Stimulated activated CD8-positive, alpha-beta memory T cell treated with anti-CD3 and anti-CD28 coated beads, Interleukin-12 subunit alpha, Interleukin-12 subunit beta, amount 100 ng/mL, for 1 hour (primary cell): Measurements from ENCODE around the gene GAB1.

Experiments used
- DNase-seq: peaks from one replicate; pipeline ENCODE4 v3.0.0-alpha.2; 2020; ENCODE audit warnings: low read depth

GAB1 gene

GRCh38 chr4:143417679-143418403 is 81.2 kb downstream of the GAB1 start:
- DNase-seq: no peak

GRCh38 chr4:143420227-143420626 is 83.6 kb downstream of the GAB1 start:
- no peak for DNase-seq

GRCh38 chr4:143421609-143422008 is 84.9 kb downstream of the GAB1 start:
- no peak for DNase-seq

- no peak for DNase-seq
Observed at GRCh38 chr4:143424276-143424675, 87.6 kb downstream of the GAB1 start.

- no peak for DNase-seq
Observed at GRCh38 chr4:143431526-143432257, 95.0 kb downstream of the GAB1 start.

- DNase-seq: no peak
Observed at GRCh38 chr4:143432258-143432591, 95.5 kb downstream of the GAB1 start.

GRCh38 chr4:143433231-143433630 is 96.6 kb downstream of the GAB1 start:
- no peak for DNase-seq

- no peak for DNase-seq
Observed at GRCh38 chr4:143435955-143436354, 99.3 kb downstream of the GAB1 start.

- no peak for DNase-seq
Observed at GRCh38 chr4:143437476-143437875, 100.8 kb downstream of the GAB1 start.

- DNase-seq: no peak
Observed at GRCh38 chr4:143437937-143438336, 101.3 kb downstream of the GAB1 start.

- DNase-seq: no peak
Observed at GRCh38 chr4:143438710-143439109, 102.0 kb downstream of the GAB1 start.

GRCh38 chr4:143441109-143441508 is 104.4 kb downstream of the GAB1 start:
- no peak for DNase-seq

- no peak for DNase-seq
Observed at GRCh38 chr4:143441678-143442077, 105.0 kb downstream of the GAB1 start.

- no peak for DNase-seq
Observed at GRCh38 chr4:143443728-143444127, 107.1 kb downstream of the GAB1 start.

GRCh38 chr4:143451186-143451585 is 114.5 kb downstream of the GAB1 start:
- DNase-seq: no peak

GRCh38 chr4:143455211-143455610 is 118.5 kb downstream of the GAB1 start:
- DNase-seq: no peak

- no peak for DNase-seq
Observed at GRCh38 chr4:143458966-143459365, 122.3 kb downstream of the GAB1 start.

GRCh38 chr4:143473334-143474126 is 136.9 kb downstream of the GAB1 start:
- no peak for DNase-seq

GRCh38 chr4:143477487-143477886 is 140.8 kb downstream of the GAB1 start:
- DNase-seq: no peak

GRCh38 chr4:143481361-143481760 is 144.7 kb downstream of the GAB1 start:
- no peak for DNase-seq

- no peak for DNase-seq
Observed at GRCh38 chr4:143482840-143483239, 146.2 kb downstream of the GAB1 start.

GRCh38 chr4:143486314-143486713 is 149.6 kb downstream of the GAB1 start:
- DNase-seq: no peak

- DNase-seq: no peak
Observed at GRCh38 chr4:143488687-143489086, 152.0 kb downstream of the GAB1 start.
